ENCODE data around the gene SLC35F4.

DNA sequence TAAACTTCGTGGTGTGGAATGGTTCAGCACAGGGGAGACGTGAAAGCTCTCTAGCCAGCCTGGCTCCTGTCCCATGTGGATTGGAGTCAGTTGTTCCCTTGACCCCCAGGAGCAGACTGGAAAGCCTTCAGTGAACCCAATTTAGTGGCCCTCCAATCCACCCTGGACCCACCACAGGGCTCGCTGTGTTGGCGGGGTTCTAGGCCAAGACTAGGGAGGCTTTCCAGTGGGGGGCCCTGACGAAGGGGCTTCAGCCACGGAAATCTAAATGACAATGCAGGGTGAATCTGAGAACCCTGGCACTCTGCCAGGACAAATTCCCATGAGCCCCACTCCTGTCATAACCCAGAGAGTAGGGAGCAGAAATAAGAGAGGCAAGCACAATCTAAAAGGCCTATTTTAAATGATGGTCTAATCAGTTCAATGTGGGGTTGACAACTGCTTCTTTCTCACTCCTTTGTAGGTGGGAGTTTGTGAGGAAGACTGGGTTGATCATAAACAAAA, 110.8 kb downstream of the SLC35F4 start:
- TF ChIP-seq TAF1 (IDR thresholded peaks at IDR 0.05; ENCODE audit: low read depth): no peak
- no peak for TF ChIP-seq POLR2AphosphoS5 (IDR thresholded peaks at IDR 0.05)
- TF ChIP-seq, protein P1, sequence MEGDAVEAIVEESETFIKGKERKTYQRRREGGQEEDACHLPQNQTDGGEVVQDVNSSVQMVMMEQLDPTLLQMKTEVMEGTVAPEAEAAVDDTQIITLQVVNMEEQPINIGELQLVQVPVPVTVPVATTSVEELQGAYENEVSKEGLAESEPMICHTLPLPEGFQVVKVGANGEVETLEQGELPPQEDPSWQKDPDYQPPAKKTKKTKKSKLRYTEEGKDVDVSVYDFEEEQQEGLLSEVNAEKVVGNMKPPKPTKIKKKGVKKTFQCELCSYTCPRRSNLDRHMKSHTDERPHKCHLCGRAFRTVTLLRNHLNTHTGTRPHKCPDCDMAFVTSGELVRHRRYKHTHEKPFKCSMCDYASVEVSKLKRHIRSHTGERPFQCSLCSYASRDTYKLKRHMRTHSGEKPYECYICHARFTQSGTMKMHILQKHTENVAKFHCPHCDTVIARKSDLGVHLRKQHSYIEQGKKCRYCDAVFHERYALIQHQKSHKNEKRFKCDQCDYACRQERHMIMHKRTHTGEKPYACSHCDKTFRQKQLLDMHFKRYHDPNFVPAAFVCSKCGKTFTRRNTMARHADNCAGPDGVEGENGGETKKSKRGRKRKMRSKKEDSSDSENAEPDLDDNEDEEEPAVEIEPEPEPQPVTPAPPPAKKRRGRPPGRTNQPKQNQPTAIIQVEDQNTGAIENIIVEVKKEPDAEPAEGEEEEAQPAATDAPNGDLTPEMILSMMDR (IDR thresholded peaks at IDR 0.05; ENCODE audit: poor library complexity, severe bottlenecking): no peak
- TF ChIP-seq RAD21 (conservative IDR thresholded peaks at IDR 0.05): no peak

Data from neural cell (in vitro differentiated cells).